HG03280 (cell line): ENCODE results near the gene ABCG4.
"Not testable (repeated sequence)": the region's sequence is repeated elsewhere in the genome, so short reads cannot be mapped to it uniquely, and the experiment has no call there.

Experiments used
- ATAC-seq: cut with Tn5 transposase; IDR thresholded peaks from one replicate; pipeline ENCODE4 v1.9.1; 2021; ENCODE audit warnings: mild to moderate bottlenecking, moderate library complexity; ENCODE audit not compliant: unreplicated experiment

ABCG4 gene

DNA sequence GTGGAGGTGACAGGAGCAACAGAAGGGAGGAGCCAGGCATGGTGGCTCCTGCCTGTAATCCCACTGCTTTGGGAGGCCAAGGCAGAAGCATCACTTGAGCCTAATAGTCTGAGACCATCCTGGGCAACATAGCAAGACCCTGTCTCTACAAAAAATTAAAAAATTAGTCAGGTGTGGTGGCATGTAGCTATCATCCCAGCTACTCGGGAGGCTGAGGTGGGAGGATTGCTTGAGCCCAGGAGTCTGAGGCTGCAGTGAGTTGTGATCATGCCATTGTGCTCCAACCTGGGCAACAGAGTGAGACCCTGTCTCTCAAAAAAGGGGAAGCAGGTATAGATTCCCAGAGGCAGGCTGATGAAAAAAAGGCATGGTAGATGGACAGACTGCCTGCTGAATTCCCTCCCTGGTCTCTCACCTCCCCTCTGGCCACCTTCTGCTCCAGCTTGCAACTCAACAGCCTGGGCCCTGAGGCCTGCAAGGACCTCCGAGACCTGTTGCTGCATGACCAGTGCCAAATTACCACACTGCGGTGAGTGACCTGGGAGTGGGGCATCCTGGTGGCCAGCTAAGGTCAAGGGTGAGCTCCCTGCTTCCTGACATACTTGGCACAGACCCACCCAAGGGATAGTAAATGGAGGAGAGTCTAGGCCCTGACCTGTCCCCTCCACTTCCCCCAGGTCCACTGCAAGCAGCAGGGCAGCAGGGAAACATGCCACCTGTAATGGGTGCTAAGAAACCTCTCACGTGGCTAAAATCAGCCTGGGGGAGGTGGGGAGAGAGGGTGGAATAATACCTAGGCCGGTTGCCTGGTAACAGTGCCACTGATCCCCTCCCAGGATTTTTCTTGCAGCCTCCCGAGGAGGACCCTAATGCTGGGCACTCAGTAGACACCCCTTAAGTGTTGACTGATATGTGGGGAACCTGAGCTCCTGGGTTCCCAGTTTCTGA is 32.2 kb downstream of the ABCG4 start:
- ATAC-seq, result no peak

DNA sequence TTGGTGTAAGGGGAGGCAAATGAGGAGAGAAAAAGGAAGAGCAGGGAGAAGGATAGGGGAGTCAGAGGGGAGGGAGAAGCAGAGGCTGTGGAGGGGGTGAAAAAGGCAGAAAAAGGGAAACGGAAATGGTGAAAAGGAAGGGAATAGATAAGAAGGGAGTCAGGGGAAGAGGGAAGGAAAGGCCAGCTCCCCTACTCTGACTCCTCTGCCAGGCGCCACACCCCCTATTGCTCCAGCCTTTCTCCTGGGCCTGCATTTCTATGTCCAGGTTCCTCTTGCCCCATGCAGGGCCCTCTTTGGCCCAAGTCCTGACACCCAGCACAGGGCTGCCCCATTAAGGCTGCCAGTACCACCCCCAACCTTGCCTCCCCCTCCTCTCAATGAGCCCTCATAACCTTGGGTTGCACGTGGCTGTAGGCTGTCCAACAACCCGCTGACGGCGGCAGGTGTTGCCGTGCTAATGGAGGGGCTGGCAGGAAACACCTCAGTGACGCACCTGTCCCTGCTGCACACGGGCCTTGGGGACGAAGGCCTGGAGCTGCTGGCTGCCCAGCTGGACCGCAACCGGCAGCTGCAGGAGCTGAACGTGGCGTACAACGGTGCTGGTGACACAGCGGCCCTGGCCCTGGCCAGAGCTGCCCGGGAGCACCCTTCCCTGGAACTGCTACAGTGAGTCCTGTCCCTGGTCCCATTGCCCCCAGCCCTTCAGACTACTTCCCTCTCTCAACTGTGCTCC is 33.0 kb downstream of the ABCG4 start:
- ATAC-seq, result no peak

DNA sequence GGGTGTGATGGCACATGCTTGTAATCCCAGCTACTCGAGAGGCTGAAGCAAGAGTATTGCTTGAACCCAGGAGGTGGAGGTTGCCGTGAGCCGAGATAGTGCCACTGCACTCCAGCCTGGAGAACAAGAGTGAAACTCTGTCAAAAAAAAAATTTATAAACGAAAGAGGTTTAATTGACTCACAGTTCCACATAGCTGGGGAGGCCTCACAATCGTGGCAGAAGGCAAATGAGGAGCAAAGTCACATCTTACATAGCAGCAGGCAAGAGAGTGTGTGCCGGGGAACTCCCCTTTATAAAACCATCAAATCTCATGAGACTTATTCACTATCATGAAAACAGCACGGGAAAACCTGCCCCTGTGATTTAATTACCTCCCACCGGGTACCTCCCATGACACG is 35.5 kb downstream of the ABCG4 start:
- ATAC-seq, result not testable (repeated sequence)

DNA sequence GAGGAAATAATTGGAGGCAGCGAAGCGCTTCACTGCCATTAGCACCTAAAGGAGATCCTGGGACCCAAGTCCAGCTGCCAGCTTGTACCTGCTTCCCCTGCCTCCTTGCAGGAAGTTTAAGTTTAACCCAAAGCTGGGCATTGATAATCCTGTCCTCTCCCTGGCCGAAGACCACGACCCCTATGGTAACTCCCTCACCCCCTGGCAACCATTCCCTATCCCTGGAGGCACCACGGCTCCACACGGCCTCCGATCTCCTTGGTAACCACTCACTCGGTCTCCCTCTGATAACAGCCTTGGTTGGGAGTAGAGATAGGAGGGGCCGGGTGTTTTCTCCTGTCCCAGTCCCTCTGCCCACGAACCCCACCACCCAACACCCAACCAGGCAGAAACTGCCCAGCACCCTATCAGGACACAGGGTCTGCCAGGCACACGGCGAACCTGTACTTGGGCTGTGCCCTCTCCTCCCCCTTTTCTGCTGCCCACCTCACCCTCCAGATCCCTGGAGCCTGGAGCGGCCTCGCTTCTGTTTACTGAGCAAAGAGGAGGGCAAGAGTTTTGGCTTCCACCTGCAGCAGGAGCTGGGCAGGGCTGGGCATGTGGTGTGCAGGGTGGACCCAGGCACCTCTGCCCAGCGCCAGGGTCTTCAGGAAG is 37.3 kb downstream of the ABCG4 start:
- no peak for ATAC-seq

DNA sequence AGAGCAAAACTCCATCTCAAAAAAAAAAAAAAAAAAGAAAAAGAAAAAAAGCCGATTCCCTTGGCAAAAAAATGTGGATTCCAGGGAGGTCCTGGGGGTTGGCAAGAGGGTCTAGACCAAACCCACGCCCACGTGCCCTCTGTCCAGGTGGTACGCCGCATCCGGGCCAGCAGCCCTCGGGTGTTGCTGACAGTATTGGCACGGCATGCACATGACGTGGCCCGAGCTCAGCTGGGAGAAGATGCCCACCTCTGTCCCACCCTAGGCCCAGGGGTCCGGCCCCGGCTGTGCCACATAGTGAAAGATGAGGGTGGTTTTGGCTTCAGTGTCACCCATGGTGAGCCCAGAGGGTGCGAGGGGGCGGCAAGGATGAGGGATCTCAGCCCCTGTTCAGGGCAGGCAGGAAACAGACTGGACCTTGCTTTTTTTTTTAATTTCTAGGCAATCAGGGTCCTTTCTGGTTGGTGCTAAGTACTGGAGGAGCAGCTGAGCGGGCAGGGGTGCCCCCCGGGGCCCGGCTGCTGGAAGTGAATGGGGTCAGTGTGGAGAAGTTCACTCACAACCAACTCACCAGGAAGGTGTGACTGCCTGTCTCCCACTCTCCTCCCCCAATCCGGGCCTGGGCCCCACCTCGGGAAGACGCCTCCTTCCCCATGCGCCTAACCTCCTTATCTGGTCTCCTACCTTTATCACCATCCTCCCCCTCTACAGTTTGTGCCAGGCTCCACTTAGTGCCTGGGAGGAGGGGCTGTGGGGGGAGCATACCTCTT is 38.5 kb downstream of the ABCG4 start:
- no peak for ATAC-seq

DNA sequence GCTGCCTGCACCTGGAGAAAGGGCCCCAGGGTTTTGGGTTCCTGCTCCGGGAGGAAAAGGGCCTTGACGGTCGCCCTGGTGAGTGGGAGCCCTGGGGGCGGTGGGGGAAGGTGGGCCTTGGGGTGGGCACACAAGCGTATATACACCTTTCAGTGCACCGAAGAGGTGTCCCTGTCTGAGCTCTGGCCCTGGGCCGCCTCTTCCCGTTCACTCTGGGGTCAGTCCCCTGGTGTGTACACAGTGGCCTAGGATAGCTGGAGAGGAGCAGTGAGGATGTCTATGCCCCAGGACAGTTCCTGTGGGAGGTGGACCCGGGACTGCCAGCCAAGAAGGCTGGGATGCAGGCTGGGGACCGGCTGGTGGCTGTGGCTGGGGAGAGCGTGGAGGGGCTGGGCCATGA is 39.2 kb downstream of the ABCG4 start:
- ATAC-seq, result no peak

DNA sequence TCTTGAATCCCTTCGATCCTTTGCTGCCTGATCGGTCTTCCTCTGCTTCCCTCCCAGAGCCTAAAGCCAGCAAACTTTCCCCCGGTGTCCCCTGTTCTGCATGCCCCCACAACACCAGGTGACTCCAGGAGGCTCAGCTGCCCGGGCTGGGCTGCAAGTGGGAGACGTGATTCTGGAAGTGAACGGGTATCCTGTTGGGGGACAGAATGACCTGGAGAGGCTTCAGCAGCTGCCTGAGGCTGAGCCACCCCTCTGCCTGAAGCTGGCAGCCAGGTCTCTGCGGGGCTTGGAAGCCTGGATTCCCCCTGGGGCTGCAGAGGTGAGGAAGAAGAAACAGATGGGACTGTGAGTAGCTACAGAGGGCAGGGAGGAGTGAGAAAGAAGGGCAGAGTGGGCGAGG is 40.0 kb downstream of the ABCG4 start:
- ATAC-seq, result no peak

DNA sequence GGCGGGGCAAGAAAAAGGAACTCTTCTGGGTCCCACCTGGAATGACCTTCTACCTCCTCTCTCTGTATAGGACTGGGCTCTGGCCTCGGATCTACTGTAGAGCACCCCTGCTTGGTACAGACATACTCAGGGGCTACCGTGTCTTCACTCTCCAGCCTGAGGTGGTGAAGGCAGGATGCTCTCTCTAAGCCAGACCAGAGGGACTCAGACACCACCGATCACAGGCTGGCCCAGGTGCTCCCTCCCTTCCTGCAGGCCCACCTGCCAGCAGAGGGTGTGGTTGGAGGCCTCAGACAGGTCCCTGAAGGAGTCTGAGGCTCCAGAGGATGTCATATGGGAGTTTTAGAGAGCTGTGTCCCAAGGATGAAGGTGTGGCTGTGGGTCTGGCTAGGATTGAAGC is 40.5 kb downstream of the ABCG4 start:
- no peak for ATAC-seq

DNA sequence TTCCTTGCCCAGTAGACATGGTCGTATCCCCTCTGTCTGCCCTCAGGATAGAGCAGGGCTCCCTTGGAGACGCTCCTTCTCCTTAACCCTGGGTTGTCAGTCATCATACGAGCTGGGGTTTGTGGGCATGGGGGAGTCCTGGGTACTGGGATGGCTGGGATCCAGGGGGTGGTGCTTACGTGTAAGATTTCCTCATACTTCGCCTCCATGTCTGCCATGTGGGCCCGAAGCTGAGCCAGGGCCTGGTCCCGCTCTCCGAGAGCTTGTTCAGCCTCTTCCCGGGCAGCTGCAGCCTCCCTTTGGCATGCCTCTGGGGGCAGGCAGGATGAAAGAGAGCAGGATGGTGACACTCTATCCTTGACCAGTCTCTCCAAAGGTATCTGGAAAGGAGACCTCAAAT is 41.7 kb downstream of the ABCG4 start:
- no peak for ATAC-seq

DNA sequence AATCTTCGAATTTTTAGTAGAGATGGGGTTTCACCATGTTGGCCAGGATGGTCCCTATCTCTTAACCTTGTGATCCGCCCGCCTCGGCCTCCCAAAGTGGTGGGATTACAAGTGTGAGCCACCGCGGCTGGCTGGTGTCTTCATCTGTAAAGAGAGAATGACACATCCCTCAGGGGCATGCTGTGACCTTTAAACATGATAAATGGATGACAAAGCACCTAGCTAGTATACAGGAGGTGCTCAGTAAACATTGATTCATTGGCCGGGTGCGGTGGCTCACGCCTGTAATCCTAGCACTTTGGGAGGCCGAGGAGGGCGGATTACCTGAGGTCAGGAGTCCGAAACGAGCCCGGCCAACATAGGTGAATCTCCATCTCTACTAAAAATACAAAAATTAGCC is 42.4 kb downstream of the ABCG4 start:
- not testable (repeated sequence) for ATAC-seq

DNA sequence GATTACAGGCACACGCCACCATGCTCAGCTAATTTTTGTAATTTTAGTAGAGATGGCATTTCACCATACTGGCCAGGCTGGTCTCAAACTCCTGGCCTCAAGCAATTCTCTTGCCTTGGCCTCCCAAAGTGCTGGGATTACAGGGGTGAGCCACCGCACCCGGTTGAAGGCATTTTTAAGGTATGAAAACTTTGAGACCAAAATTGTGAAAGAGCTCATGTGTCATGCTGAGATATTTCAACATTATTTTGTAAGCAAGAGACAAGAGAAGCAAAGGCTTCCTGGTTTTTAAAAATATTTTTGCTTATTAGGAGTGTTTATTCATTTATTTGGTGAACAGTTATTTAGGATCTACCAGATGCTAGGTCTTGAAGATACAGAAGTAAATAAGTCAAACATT is 43.3 kb downstream of the ABCG4 start:
- no peak for ATAC-seq

DNA sequence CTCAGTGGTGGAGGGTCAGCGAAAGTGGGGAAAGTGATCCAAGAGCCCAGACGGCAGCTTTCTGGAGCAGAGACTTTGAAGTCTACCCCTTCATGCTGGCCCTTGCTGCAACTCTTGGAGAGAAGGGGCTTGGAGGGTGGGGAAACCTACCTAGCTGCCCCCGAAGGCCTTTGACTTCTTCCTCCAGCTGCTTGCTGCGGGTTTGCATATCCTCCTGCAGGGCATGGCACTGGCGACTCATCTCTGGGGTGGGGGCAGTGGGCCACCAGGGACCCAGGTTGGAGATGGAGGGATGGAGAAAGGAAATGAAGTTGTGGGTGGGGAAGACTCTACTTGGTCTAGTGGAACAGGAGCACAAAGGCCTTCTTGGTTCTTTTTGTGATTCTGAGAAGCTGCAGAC is 44.1 kb downstream of the ABCG4 start:
- no peak for ATAC-seq

DNA sequence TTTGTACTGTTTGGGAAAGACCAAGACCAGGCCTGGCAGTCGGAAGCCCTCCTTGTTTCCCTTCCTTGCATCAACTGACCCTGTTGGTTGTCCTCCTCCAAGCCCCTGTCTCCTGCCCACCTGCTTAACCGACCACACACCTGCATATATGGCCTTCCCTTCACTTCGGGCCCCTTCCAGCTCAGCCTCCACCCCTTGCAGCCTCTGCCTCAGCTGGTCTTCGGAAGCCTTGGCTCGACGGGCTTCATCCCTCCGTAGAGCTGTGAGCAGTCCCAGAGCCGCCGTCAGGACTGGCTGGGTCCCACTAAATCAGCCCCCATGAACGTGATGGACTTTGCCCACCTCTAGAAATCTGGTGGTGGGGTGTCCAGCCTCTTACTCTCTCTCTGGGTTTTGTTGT is 44.8 kb downstream of the ABCG4 start:
- ATAC-seq, result no peak

DNA sequence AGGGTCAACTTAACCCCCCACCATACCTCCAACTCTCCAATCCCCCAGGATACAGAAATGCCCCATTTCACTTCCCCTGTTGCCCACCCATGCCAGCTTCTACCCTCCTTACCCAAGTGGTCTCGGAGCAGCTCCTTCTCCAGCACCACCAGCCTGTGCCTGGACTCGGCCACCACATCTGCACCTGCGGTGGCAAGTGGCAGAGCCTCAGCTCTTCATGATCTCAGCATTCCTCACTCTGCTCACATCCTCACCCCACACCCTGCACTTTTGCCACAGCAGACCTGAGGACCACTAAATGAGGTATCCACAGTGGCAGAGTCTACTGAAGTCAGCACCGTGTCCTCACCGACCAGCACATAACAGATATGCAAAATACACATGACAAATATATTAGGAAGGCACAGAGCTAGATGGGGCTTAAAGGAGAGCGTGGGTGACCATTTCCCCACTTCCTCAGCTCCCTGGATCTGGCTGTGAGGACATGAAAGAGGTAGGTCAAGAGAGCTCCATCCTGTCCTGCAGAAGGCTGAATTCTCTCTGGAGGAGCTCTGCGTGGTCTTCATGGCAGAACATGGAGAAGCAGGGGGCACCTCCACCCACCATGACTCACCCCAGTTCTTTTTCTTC is 46.1 kb downstream of the ABCG4 start:
- no peak for ATAC-seq

DNA sequence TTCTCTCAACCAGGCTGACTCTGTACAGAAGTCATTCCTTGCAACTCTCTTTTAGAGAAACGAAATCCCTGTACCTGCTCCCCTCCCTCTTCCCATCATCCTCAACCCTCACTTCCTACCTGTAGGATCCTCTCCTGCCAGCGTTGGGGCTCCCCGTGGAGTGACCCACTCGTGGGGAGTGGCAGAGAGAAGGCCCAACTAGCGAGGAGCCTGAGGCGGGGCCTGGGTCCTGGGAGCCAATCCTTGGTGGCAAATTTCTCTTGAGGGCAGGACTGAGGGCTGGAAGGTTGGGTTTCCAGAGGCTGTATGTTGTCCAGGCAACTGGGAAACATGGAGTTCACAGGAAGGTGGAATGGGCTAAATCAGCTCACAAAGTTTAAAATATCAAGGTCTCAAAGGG is 46.8 kb downstream of the ABCG4 start:
- no peak for ATAC-seq

DNA sequence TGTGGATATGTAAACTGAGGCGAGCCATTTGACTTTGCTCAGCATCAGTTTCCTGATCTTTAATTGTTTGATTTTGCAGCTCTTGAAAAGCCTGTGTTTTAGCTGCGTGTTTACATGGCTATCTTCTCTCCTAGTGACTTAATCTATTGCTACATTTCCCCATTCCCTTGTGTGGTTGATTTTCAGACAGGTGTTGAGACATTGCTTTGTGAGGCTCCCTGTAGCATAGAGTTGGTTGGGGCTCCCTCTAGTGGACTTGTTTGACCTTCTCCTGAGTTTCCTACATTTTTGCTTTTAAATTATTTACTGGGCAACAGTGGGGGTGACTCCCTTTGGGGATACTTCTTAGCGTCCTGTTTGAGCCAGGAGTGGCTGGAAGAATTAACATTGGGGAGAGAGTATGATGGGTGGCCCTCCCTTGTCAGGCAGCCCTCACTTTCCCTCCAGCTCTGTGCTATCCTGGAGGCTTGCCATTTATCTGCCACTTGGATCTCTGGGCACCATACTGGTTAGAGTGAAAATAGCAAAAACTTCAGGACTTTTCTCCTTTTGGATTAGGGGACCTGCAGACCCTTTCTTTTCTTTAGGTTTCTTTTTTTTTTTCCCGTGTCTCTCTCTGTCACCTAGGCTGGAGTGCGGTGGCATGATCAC is 48.1 kb downstream of the ABCG4 start:
- ATAC-seq, result peak; percentile 78

DNA sequence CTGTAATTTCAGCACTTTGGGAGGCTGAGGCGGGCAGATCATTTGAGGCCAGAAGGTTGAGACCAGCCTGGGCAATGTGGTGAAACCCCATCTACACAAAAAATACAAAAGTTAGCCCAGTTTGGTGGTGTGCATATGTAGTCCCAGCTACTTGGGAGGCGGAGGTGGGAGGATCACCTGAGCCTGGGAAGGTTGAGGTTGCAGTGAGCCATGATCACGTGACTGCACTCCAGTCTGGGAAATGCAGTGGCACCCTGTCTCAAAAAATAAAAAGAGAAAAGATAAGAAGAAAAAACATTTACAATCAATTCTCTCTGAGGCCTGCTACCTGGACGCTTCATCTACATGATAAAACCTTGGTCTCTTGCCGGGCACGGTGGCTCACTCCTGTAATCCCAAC is 50.1 kb downstream of the ABCG4 start:
- no peak for ATAC-seq

DNA sequence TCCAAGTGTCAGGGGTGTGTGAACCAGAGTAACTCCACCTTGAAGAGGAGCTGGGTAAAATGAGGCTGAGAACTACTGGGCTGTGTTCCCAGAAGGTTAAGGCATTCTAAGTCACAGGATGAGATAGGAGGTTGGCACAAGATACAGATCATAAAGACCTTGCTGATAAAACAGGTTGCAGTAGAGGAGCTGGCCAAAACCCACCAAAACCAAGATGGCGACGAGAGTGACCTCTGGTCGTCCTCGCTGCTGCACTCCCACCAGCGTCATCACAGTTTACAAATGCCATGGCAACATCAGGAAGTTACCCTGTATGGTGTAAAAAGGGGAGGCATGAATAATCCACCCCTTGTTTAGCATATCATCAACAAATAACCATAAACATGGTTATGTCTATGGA is 52.4 kb downstream of the ABCG4 start:
- not testable (repeated sequence) for ATAC-seq

DNA sequence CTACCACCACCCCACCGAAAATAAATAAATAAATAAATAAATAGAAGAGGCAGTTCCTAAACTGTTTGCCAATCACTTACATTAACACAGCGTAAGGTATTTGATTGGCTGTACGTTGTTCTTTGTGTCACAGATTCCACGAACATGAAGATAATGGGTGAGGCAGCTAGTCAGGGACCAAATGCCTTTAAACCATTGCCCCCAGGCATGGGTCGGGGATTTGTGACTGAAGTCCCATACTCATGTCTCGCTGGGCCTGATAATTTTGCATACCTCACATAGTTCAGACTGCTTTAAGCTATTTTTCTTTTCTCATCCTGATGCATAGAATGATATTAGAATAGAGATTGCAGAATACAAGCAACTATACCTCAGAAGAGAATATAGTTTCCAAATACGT is 53.7 kb downstream of the ABCG4 start:
- ATAC-seq, result no peak

DNA sequence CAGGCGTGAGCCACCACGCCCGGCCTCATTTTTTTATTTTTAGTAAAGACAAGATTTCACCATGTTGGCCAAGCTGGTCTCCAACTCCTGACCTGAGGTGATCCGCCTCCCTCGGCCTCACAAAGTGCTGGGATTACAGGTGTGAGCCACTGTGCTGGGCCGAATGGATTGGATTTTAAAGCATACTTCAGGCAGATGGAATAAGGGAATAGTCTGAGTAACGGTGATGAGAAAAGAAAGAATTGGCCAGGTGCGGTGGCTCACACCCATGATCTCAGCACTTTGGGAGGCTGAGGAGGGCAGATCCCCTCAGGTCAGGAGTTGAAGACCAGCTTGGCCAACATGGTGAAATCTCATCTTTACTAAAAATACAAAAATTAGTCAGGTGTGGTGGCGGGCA is 55.2 kb downstream of the ABCG4 start:
- no peak for ATAC-seq
